ENCODE data around the gene HSPBP1.

DNA sequence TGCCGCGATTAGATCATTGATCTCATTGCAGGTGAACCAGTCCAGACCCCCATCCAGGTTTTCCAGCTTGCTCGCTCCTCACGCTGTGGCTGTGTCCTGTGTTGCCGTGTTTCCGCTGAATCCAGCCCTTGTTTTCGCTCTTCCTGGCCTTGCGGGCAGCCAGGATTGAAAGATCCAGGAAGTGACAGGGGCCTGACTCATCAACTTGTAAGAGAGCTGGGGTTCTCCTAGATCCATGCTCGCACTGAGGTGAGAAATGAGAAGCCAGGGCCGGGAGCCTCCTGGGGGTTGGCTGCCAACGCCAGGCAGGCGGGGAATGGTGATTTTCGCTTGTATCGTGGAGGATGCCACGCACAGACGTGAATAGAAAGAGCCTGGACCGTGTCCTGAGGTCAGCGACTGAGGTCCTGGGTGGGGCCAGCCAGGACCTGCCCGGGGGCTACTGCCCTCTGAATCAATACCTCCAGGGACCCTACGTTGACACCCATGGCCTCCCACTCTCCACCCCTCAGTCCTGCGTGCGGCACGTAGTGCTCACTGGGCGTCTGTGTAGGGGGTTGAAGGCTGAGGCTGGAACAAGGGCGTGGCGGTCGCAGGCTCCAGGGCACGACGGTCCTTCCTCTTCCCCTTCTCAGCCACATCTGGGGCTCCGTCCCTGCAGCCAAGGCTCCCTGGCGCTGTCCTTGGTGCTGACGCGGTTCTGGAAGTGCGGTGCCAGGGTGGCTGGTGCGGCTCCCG lies 63.3 kb downstream of the HSPBP1 start:
- TF ChIP-seq SMAD3 (CRISPR knock-in tag; IDR thresholded peaks at IDR 0.05; ENCODE audit: borderline replicate concordance) (peak; percentile 98), CREM (CRISPR knock-in tag; IDR thresholded peaks at IDR 0.05) (no peak), ZNF671 (CRISPR knock-in tag; IDR thresholded peaks at IDR 0.05) (no peak)
- TF ChIP-seq, protein P1, sequence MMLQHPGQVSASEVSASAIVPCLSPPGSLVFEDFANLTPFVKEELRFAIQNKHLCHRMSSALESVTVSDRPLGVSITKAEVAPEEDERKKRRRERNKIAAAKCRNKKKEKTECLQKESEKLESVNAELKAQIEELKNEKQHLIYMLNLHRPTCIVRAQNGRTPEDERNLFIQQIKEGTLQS (CRISPR knock-in tag; conservative IDR thresholded peaks at IDR 0.05): peak; percentile 79; the same call in 1 of the 2 replicates
- TF ChIP-seq, protein P2, sequence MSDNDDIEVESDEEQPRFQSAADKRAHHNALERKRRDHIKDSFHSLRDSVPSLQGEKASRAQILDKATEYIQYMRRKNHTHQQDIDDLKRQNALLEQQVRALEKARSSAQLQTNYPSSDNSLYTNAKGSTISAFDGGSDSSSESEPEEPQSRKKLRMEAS (CRISPR knock-in tag; IDR thresholded peaks at IDR 0.05): peak; percentile 88
